HCT116 (cell line): ENCODE results near the gene USP1. TPM values are rescaled to one million over a fixed set of nuclear protein-coding genes. Genes with fewer than 3 reads are reported as not detected.

Source experiments
- ATAC-seq: fragments of 200-7000 bp; cut with Tn5 transposase; 2 replicates; pipeline ENCODE4 v1.9.1; 2020; ENCODE audit warnings: mild to moderate bottlenecking, moderate library complexity
- BruUV-seq: library from RNA; stranded (reverse); fragments of 400-500 nt; replicated peaks from 2 replicates; lab custom pipeline; 2021; lab: Mats Ljungman, UMichigan
- CTCF ChIA-PET: fragments of 300-600 bp; sonication (Branson Sonifier 250); formaldehyde crosslinking; loops from one replicate; lab custom pipeline; 2021; ENCODE audit warnings: antibody characterized with exemption; lab: Charles Lee
- POLR2A ChIA-PET: fragments of 300-600, 350-600 bp; sonication (Branson Sonifier 250); formaldehyde crosslinking; loops from one replicate; lab custom pipeline; 2021; ENCODE audit warnings: antibody characterized with exemption; lab: Charles Lee
- RAD21 ChIA-PET, 2 experiments: fragments of 300-600 bp; sonication (Branson Sonifier 250); formaldehyde crosslinking; loops; one replicate each; lab custom pipeline; 2023; ENCODE audit warnings: low total read pairs in 2 of 2; ENCODE audit not compliant: uncharacterized antibody in 2 of 2, unreplicated experiment in 2 of 2, low non-redundant PET in 1 of 2; lab: Charles Lee
- DNase-seq: peaks from one replicate; pipeline ENCODE4 v3.0.0-alpha.2; 2010; ENCODE audit warnings: low read depth, low spot score
- H2AFZ ChIP-seq: fragments of 200-600 bp; shearing (Covaris generic), sonication (generic); 2 replicates; pipeline ENCODE4 v1.6.1; 2017; ENCODE audit warnings: low read depth, mixed run types, mixed read lengths, antibody characterized with exemption, low read length; ENCODE audit not compliant: poor library complexity, severe bottlenecking
- H3K27ac ChIP-seq: 2 replicates; pipeline ENCODE4 v1.5.1; 2012; ENCODE audit warnings: low read depth, low read length
- H3K27me3 ChIP-seq: fragments of 200-600 bp; sonication (generic); 2 replicates; pipeline ENCODE4 v1.6.1; 2016; ENCODE audit warnings: mixed run types, low read length, mixed read lengths; ENCODE audit not compliant: insufficient read depth
- H3K36me3 ChIP-seq, 2 experiments: fragments of 200-500 bp in 1 of 2; fragments of 200-600 bp in 1 of 2; sonication (Bioruptor generic) in 1 of 2; sonication (generic) in 1 of 2; 2 replicates each; pipeline versions ENCODE4 v1.5.1 to v1.6.1; 2014 to 2016; ENCODE audit warnings: low read length in 2 of 2, inconsistent platforms in 1 of 2, mixed read lengths in 1 of 2, mixed run types in 1 of 2; ENCODE audit not compliant: insufficient read depth in 2 of 2, control insufficient read depth in 1 of 2
- H3K4me1 ChIP-seq, 2 experiments: fragments of 200-600 bp in 1 of 2; sonication (generic) in 1 of 2; 2 replicates each; pipeline versions ENCODE4 v1.5.1 to v1.6.1; 2012 to 2017; ENCODE audit warnings: low read length in 2 of 2, inconsistent platforms in 1 of 2, mild to moderate bottlenecking in 1 of 2, mixed read lengths in 1 of 2, mixed run types in 1 of 2, moderate library complexity in 1 of 2; ENCODE audit not compliant: insufficient read depth in 2 of 2, control insufficient read depth in 1 of 2
- H3K4me2 ChIP-seq: fragments of 200-600 bp; sonication (generic); 2 replicates; pipeline ENCODE4 v1.6.1; 2017; ENCODE audit warnings: mixed run types, low read length, mixed read lengths
- H3K4me3 ChIP-seq, 2 experiments: fragments of 200-600 bp in 1 of 2; sonication (generic) in 1 of 2; replicated peaks in 1 of 2; 2 replicates each; pipeline ENCODE4 v1.5.1; 2011 to 2016; ENCODE audit warnings: low read length in 2 of 2, control low read depth in 1 of 2, low read depth in 1 of 2, mild to moderate bottlenecking in 1 of 2, mixed read lengths in 1 of 2, mixed run types in 1 of 2
- H3K79me2 ChIP-seq: fragments of 200-600 bp; sonication (generic); 2 replicates; pipeline ENCODE4 v1.6.1; 2017; ENCODE audit warnings: mild to moderate bottlenecking, mixed run types, low read length, moderate library complexity, mixed read lengths; ENCODE audit not compliant: insufficient read depth
- H3K9ac ChIP-seq: fragments of 200-600 bp; sonication (generic); 2 replicates; pipeline ENCODE4 v1.6.1; 2016; ENCODE audit warnings: low read length, mixed read lengths
- H3K9me2 ChIP-seq: fragments of 200-600 bp; sonication (generic), shearing (Covaris generic); 2 replicates; pipeline ENCODE4 v1.6.1; 2017; ENCODE audit warnings: mixed run types, mild to moderate bottlenecking, moderate library complexity; ENCODE audit not compliant: insufficient read depth
- H3K9me3 ChIP-seq, 2 experiments: fragments of 200-500 bp in 1 of 2; fragments of 200-600 bp in 1 of 2; sonication (Bioruptor generic) in 1 of 2; sonication (generic) in 1 of 2; 2 replicates each; pipeline ENCODE4 v1.6.1; 2014 to 2017; ENCODE audit warnings: low read length in 2 of 2, mixed read lengths in 2 of 2, inconsistent platforms in 1 of 2, low read depth in 1 of 2, mild to moderate bottlenecking in 1 of 2, mixed run types in 1 of 2, moderate library complexity in 1 of 2; ENCODE audit not compliant: control insufficient read depth in 1 of 2, insufficient read depth in 1 of 2
- H4K20me1 ChIP-seq: fragments of 200-600 bp; sonication (generic), shearing (Covaris generic); 2 replicates; pipeline ENCODE4 v1.6.1; 2017; ENCODE audit warnings: mixed run types, mild to moderate bottlenecking, moderate library complexity; ENCODE audit not compliant: insufficient read depth
- EZH2phosphoT487 ChIP-seq: fragments of 200-600 bp; IDR thresholded peaks from 2 replicates; pipeline ENCODE4 v1.6.1; 2018; ENCODE audit warnings: antibody characterized with exemption, borderline replicate concordance
- FOSL1 ChIP-seq: IDR thresholded peaks from 2 replicates; pipeline ENCODE4 v1.6.1; 2012; ENCODE audit warnings: low read depth
- POLR2A ChIP-seq: IDR thresholded peaks from 2 replicates; pipeline ENCODE4 v1.7.0; 2011; ENCODE audit warnings: borderline replicate concordance; ENCODE audit not compliant: insufficient read depth, insufficient read length; ENCODE audit errors: extremely low read depth
- SIN3A ChIP-seq: IDR thresholded peaks from 2 replicates; pipeline ENCODE4 v1.6.1; 2012; ENCODE audit warnings: low read depth
- TCF7L2 ChIP-seq: IDR thresholded peaks from 2 replicates; pipeline ENCODE4 v1.7.0; 2011; ENCODE audit warnings: borderline replicate concordance, inconsistent platforms; ENCODE audit not compliant: insufficient read depth, insufficient read length; ENCODE audit errors: extremely low read depth
- YY1 ChIP-seq: IDR thresholded peaks from 2 replicates; pipeline ENCODE4 v1.6.1; 2011; ENCODE audit warnings: low read length, low read depth, moderate library complexity, mild to moderate bottlenecking; ENCODE audit not compliant: insufficient replicate concordance; ENCODE audit errors: extremely low read depth
- intact Hi-C: fragments of 100-400 bp; cut with micrococcal nuclease; formaldehyde crosslinking; loops from 2 replicates; pipeline ENCODE4 v1.10.0; 2022
- total RNA-seq: library from RNA; stranded (reverse); gene quantifications from one replicate; pipeline ENCODE4 v1.2.1, GENCODE V29; 2021; ENCODE audit not compliant: unreplicated experiment
- TF ChIP-seq, protein P1 (sequence below): IDR thresholded peaks from 2 replicates; pipeline ENCODE4 v1.6.1; 2012; ENCODE audit warnings: low read depth

The USP1 gene
- total RNA-seq, 1 experiment from 2014 or later, result 37.8 TPM

GRCh38 chr1:62435231-62436038, 1.4 kb upstream of the USP1 start:
- RAD21 ChIA-PET, result interaction anchor here in 1 of 2 experiments (0.7 kb wide), 1 partner anchor 260 kb away, joined by 3 read pairs; no protein-coding TSS in a partner anchor
- Histone ChIP-seq H3K27me3 (no peaks in the 10 kb centered on the region), H3K4me2 (peak overlapping the region; percentile 80), H3K4me3 (peak overlapping the region; percentile 93 to 98), H3K27ac (peak overlapping the region; percentile 98), H3K36me3 (0 out of 4 replicates have a peak, but pooled peaks cover 0 to 1% of the 10 kb centered on the region in 2 experiments), H3K79me2 (peaks cover 44% of the 10 kb centered on the region), H3K9me3 (no peaks in the 10 kb centered on the region), H3K9me2 (no peaks in the 10 kb centered on the region), H4K20me1 (peaks cover 4% of the 10 kb centered on the region; the same call in 1 of the 2 replicates), H3K9ac (peak overlapping the region; percentile 99), H2AFZ (no peak overlapping the region), H3K4me1 (peaks cover 6 to 21% of the 10 kb centered on the region in 2 experiments; a peak in 3 of 4 replicates)
- peak; percentile 2 for ATAC-seq
- POLR2A ChIA-PET, result interaction anchor here (1.3 to 1.4 kb wide), 2 partner anchors 10 to 11 kb away, joined by 3 to 4 read pairs; no protein-coding TSS in a partner anchor
- TSS peak; percentile 89 for BruUV-seq
- peak; percentile 10 for DNase-seq
- CTCF ChIA-PET, result no interaction called here
- TF ChIP-seq FOSL1, result no peak
- no peak for TF ChIP-seq YY1
- TF ChIP-seq EZH2phosphoT487, result no peak
- TF ChIP-seq POLR2A, result no peak
- TF ChIP-seq, protein P1, sequence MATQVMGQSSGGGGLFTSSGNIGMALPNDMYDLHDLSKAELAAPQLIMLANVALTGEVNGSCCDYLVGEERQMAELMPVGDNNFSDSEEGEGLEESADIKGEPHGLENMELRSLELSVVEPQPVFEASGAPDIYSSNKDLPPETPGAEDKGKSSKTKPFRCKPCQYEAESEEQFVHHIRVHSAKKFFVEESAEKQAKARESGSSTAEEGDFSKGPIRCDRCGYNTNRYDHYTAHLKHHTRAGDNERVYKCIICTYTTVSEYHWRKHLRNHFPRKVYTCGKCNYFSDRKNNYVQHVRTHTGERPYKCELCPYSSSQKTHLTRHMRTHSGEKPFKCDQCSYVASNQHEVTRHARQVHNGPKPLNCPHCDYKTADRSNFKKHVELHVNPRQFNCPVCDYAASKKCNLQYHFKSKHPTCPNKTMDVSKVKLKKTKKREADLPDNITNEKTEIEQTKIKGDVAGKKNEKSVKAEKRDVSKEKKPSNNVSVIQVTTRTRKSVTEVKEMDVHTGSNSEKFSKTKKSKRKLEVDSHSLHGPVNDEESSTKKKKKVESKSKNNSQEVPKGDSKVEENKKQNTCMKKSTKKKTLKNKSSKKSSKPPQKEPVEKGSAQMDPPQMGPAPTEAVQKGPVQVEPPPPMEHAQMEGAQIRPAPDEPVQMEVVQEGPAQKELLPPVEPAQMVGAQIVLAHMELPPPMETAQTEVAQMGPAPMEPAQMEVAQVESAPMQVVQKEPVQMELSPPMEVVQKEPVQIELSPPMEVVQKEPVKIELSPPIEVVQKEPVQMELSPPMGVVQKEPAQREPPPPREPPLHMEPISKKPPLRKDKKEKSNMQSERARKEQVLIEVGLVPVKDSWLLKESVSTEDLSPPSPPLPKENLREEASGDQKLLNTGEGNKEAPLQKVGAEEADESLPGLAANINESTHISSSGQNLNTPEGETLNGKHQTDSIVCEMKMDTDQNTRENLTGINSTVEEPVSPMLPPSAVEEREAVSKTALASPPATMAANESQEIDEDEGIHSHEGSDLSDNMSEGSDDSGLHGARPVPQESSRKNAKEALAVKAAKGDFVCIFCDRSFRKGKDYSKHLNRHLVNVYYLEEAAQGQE, result no peak
- peak; percentile 57; the same call in 1 of the 2 replicates for TF ChIP-seq SIN3A
- TF ChIP-seq TCF7L2, result no peak
- intact Hi-C loops, result loop anchor here (2.0 kb wide), 1 partner anchor 253 kb away; the partner anchor contains the start of gene DOCK7
